Measurements from ENCODE around the gene PGBD2. TPM values are rescaled to one million over a fixed set of nuclear protein-coding genes. Genes with fewer than 3 reads are reported as not detected.

The PGBD2 gene, protein sequence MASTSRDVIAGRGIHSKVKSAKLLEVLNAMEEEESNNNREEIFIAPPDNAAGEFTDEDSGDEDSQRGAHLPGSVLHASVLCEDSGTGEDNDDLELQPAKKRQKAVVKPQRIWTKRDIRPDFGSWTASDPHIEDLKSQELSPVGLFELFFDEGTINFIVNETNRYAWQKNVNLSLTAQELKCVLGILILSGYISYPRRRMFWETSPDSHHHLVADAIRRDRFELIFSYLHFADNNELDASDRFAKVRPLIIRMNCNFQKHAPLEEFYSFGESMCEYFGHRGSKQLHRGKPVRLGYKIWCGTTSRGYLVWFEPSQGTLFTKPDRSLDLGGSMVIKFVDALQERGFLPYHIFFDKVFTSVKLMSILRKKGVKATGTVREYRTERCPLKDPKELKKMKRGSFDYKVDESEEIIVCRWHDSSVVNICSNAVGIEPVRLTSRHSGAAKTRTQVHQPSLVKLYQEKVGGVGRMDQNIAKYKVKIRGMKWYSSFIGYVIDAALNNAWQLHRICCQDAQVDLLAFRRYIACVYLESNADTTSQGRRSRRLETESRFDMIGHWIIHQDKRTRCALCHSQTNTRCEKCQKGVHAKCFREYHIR
- 10 to 100 TPM in 1 of 5 donors, 1 to 10 TPM in 4; 1.8 to 12.5 (median 5.9) TPM for total RNA-seq
- polyA plus RNA-seq, result 1 to 10 TPM; 2.1 to 5.6 (median 2.4) TPM
- long read RNA-seq, donor 1, partial matches to known transcripts, result 0 of 1 reads
- long read RNA-seq, donor 1, other reads (novel, unspliced or antisense), result 0 of 1 reads
- long read RNA-seq, donor 2, partial matches to known transcripts, result 0 of 4 reads
- long read RNA-seq, donor 2, other reads (novel, unspliced or antisense), result 0 of 4 reads
- long read RNA-seq, donor 3, result 0 reads
- long read RNA-seq, donor 4, result 0 reads
- long read RNA-seq, donor 5, result 0 reads
- long read RNA-seq, donor 6, result 0 reads
- long read RNA-seq, donor 7, partial matches to known transcripts, result 0 of 3 reads
- long read RNA-seq, donor 7, other reads (novel, unspliced or antisense), result 0 of 3 reads
- long read RNA-seq, donor 8, partial matches to known transcripts, result 0 of 2 reads
- long read RNA-seq, donor 8, other reads (novel, unspliced or antisense), result 0 of 2 reads
- long read RNA-seq, donor 9, partial matches to known transcripts, result 0 of 3 reads
- long read RNA-seq, donor 9, other reads (novel, unspliced or antisense), result 0 of 3 reads
- long read RNA-seq, donor 10, result 0 reads

DNA sequence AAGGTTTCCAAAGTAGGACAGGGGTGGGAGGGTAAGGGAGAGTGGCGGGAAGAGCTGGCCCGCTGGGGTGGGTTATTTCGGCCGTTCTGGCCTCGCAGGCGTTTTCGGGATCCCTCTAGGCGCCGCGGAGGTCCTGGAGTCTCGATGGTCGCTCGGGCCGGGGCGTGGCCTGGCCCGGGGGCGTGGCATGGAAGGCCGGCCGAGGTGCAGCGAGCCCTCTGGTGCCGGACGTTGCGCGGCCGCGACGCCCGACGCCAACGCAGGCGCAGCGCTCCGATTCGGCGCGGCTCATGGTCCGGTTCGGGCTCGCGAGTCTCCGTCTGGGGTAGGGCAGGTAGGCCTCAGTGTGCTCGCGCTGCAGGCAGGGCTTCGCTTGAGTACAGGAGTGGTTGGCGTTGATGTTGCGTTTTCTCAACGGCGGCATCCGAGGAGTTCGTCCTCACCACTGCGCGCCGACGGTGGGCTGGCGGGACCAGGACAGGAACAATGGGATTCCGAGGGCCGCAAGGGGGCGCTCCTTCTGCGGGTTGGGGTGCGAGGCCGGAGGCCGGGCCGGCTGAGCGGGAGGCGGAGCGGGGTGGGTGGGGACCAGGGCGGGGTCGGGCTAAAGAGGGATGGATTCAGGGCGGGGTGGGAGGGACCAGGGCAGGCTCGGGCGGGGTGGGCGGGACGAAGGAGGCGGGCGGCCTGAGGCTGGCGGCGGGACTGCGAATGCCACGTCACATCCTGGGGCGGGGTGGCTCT lies at the start of gene PGBD2:
Gene PGBD2, plus strand, starts transcription at position 227 of the 744 bp plus-strand sequence. CDS start 7,628 bp downstream, outside the sequence.
- peaks cover 11 to 33% (median 18%) of the 10 kb centered on the region in 4 donors for H3K4me1 ChIP-seq
- intact Hi-C loops (cut with DNase I; ENCODE audit: low total_unique reads), result no loop called here
- 0 to 1% (median 1%) methylated on average over 38 to 80 of the region's 80 CpGs for WGBS, 5 donors
- TF ChIP-seq POLR2A (IDR thresholded peaks at IDR 0.05) (peak in 1 of 4 donors; percentile 65), EP300 (IDR thresholded peaks at IDR 0.05) (no peak), POLR2AphosphoS5 (IDR thresholded peaks at IDR 0.05) (peak; percentile 11 to 95 (median 94))
- TF ChIP-seq, protein P1, sequence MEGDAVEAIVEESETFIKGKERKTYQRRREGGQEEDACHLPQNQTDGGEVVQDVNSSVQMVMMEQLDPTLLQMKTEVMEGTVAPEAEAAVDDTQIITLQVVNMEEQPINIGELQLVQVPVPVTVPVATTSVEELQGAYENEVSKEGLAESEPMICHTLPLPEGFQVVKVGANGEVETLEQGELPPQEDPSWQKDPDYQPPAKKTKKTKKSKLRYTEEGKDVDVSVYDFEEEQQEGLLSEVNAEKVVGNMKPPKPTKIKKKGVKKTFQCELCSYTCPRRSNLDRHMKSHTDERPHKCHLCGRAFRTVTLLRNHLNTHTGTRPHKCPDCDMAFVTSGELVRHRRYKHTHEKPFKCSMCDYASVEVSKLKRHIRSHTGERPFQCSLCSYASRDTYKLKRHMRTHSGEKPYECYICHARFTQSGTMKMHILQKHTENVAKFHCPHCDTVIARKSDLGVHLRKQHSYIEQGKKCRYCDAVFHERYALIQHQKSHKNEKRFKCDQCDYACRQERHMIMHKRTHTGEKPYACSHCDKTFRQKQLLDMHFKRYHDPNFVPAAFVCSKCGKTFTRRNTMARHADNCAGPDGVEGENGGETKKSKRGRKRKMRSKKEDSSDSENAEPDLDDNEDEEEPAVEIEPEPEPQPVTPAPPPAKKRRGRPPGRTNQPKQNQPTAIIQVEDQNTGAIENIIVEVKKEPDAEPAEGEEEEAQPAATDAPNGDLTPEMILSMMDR (IDR thresholded peaks at IDR 0.05), result peak in 5 of 7 experiments; percentile 33 to 70 (median 54)
- no peaks in the 10 kb centered on the region for H3K27me3 ChIP-seq
- DNase-seq, result peak; percentile 93 to 98
- H3K4me3 ChIP-seq, result peak within 1 kb of the TSS; percentile 57 to 75 (median 62)
- H3K27ac ChIP-seq, result peak within 1 kb of the TSS; percentile 90 to 97 (median 93)
- H3K9me3 ChIP-seq, result no peaks in the 10 kb centered on the region
- peaks cover 0 to 5% (median 0%) of the 10 kb centered on the region in 4 donors for H3K36me3 ChIP-seq

DNA sequence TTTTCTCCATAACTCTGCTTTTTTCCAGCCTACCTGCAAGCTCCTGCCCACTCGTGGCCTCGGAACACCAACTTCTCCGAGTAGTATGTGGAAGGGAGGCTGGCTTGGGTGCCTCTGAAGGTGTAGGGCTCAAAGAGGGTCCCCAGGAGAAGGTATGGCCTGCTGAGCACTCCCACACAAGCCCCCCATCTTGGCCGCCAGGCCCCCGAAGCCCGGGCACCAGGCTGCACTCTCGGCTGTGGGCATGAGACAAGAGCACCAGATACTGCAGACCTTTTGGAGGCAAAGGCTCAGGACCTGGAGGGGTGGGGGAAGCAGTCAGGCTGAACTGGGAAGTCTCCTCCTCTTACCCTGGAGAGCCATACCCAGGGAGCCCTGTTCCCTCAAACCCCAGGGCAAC lies 48.8 kb upstream of the PGBD2 start:
- peak overlapping the region in 3 of 5 donors; percentile 90 to 94 (median 93) for H3K27ac ChIP-seq
- intact Hi-C loops (cut with DNase I; ENCODE audit: low total_unique reads), result no loop called here

DNA sequence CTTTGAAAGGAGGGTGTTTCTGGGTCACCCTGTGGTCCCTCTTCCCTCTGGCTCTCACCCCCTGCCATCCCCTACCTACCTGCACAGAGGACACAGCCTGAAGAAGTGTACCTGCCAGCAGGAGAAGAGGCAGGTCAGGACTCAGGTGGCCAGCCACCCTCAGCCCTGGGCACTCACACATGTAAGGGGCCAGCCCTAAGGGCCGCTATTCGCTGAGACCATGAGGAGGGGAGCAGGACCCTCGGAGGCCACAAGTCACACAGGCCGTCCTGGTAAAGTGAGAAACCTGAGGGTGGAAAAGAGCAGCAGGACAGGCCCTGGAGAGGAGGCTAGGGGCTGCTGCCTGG lies 48.3 kb upstream of the PGBD2 start:
- DNase-seq, result no peak
- Histone ChIP-seq H3K4me3 (peak overlapping the region; percentile 54 to 69 (median 58)), H3K4me1 (peaks cover 17 to 34% (median 26%) of the 10 kb centered on the region in 4 donors), H3K36me3 (peaks cover 11 to 26% (median 23%) of the 10 kb centered on the region in 4 donors), H3K9me3 (no peaks in the 10 kb centered on the region), H3K27ac (peak overlapping the region; percentile 86 to 94 (median 93)), H3K27me3 (no peaks in the 10 kb centered on the region)
- TF ChIP-seq POLR2A (IDR thresholded peaks at IDR 0.05) (no peak), EP300 (IDR thresholded peaks at IDR 0.05) (no peak), POLR2AphosphoS5 (IDR thresholded peaks at IDR 0.05) (no peak)
- TF ChIP-seq, protein P1 (IDR thresholded peaks at IDR 0.05), result no peak
- 4 to 29% (median 7%) methylated on average over 4 of the region's 4 CpGs for WGBS, 5 donors
- intact Hi-C loops (cut with DNase I; ENCODE audit: low total_unique reads), result no loop called here

More for the DNA sequence above, 48.8 kb upstream of the PGBD2 start:
- DNase-seq, result no peak
- Histone ChIP-seq H3K36me3 (peaks cover 11 to 29% (median 24%) of the 10 kb centered on the region in 4 donors), H3K9me3 (no peaks in the 10 kb centered on the region), H3K4me3 (peak overlapping the region in 3 of 4 donors; percentile 54 to 69 (median 55)), H3K27me3 (no peaks in the 10 kb centered on the region), H3K4me1 (peaks cover 14 to 30% (median 21%) of the 10 kb centered on the region in 4 donors)
- WGBS, 5 donors, result 72 to 94% (median 82%) methylated on average over 7 of the region's 7 CpGs
- TF ChIP-seq POLR2A (IDR thresholded peaks at IDR 0.05) (no peak), POLR2AphosphoS5 (IDR thresholded peaks at IDR 0.05) (no peak), EP300 (IDR thresholded peaks at IDR 0.05) (no peak)
- TF ChIP-seq, protein P1 (IDR thresholded peaks at IDR 0.05), result no peak
